HepG2 (cell line): ENCODE results near the gene RNF4. TPM values are rescaled to one million over a fixed set of nuclear protein-coding genes. Genes with fewer than 3 reads are reported as not detected.

Experiments
- CCDC6 ChIP-seq: sonication (generic); formaldehyde crosslinking; IDR thresholded peaks from 2 replicates; pipeline ENCODE4 v1.8.1; 2022; ENCODE audit warnings: mild to moderate bottlenecking, missing genetic modification reagents, moderate library complexity
- CREB1 ChIP-seq, 2 experiments: fragments of 450-650 bp in 1 of 2; IDR thresholded peaks; 2 replicates each; pipeline ENCODE4 v1.6.1; 2016 to 2017; ENCODE audit warnings: control low read depth in 1 of 2, mild to moderate bottlenecking in 1 of 2, missing compliant biosample characterization in 1 of 2, missing genetic modification characterization in 1 of 2
- HES4 ChIP-seq: sonication (generic); formaldehyde crosslinking; IDR thresholded peaks from 2 replicates; pipeline ENCODE4 v1.9.0; 2021; ENCODE audit warnings: mild to moderate bottlenecking, missing genetic modification reagents, borderline replicate concordance
- JDP2 ChIP-seq: sonication (generic); formaldehyde crosslinking; IDR thresholded peaks from 2 replicates; pipeline ENCODE4 v1.8.1; 2022; ENCODE audit warnings: missing genetic modification reagents, borderline replicate concordance
- KDM5B ChIP-seq: sonication (generic); formaldehyde crosslinking; IDR thresholded peaks from 2 replicates; pipeline ENCODE4 v1.4.0; 2020; ENCODE audit warnings: missing genetic modification reagents, mild to moderate bottlenecking, borderline replicate concordance
- RBFOX2 ChIP-seq: fragments of 200-400 bp; formaldehyde crosslinking; IDR thresholded peaks from 2 replicates; pipeline ENCODE4 v1.6.1; 2017; ENCODE audit warnings: low read depth, mild to moderate bottlenecking, low read length
- RBM39 ChIP-seq: fragments of 200-400 bp; formaldehyde crosslinking; IDR thresholded peaks from one replicate; pipeline ENCODE4 v1.6.1; 2018; ENCODE audit warnings: antibody characterized with exemption, mild to moderate bottlenecking, low read depth, low read length; ENCODE audit not compliant: poor library complexity, severe bottlenecking
- RELA ChIP-seq: sonication (generic); formaldehyde crosslinking; IDR thresholded peaks from 2 replicates; pipeline ENCODE4 v1.4.0; 2020; ENCODE audit warnings: missing genetic modification reagents
- SRY ChIP-seq: sonication (generic); formaldehyde crosslinking; IDR thresholded peaks from 2 replicates; pipeline ENCODE4 v1.8.0; 2022; ENCODE audit warnings: mild to moderate bottlenecking, missing genetic modification reagents
- YEATS2 ChIP-seq: sonication (generic); formaldehyde crosslinking; IDR thresholded peaks from 2 replicates; pipeline ENCODE4 v1.4.0; 2020; ENCODE audit warnings: missing genetic modification reagents, borderline replicate concordance
- ZNF292 ChIP-seq: sonication (generic); formaldehyde crosslinking; IDR thresholded peaks from 2 replicates; pipeline ENCODE4 v1.8.1; 2022; ENCODE audit warnings: mild to moderate bottlenecking, low read depth, missing genetic modification reagents, borderline replicate concordance
- ZNF431 ChIP-seq: sonication (generic); formaldehyde crosslinking; IDR thresholded peaks from 2 replicates; pipeline ENCODE4 v1.9.0; 2022; ENCODE audit warnings: missing genetic modification reagents, low read depth, mild to moderate bottlenecking, borderline replicate concordance
- ZNF644 ChIP-seq: IDR thresholded peaks from 2 replicates; pipeline ENCODE4 v1.6.1; 2016; ENCODE audit warnings: low read depth
- ZNF773 ChIP-seq: sonication (generic); formaldehyde crosslinking; IDR thresholded peaks from 2 replicates; pipeline ENCODE4 v1.4.0; 2020; ENCODE audit warnings: missing genetic modification reagents, borderline replicate concordance
- polyA plus RNA-seq, 8 experiments: library from polyadenylated mRNA; depleted of rRNA in 3 of 8; stranded (reverse) in 7 of 8; unstranded in 1 of 8; fragments of >200 nt; fragmentation: Illumina TruSeq in 4 of 8; extraction: Trizol in 4 of 8; gene quantifications; 2 replicates each; pipeline versions ENCODE4 v1.2.1 to v1.2.3, GENCODE V29; 2011 to 2016; ENCODE audit warnings: low read depth in 4 of 8, missing spikeins in 1 of 8, mixed read lengths in 1 of 8; ENCODE audit not compliant: insufficient read depth in 1 of 8
- total RNA-seq, 5 experiments: library from RNA; depleted of rRNA; stranded (reverse); fragments of >200 nt; fragmentation: Illumina TruSeq; extraction: Trizol; gene quantifications; 2 replicates each; pipeline ENCODE4 v1.2.3, GENCODE V29; 2016; ENCODE audit warnings: low read depth in 1 of 5
- TF ChIP-seq, protein P1 (sequence below): sonication (generic); formaldehyde crosslinking; IDR thresholded peaks from 2 replicates; pipeline ENCODE4 v1.8.0; 2022; ENCODE audit warnings: low read depth, missing genetic modification reagents
- TF ChIP-seq, protein P2 (sequence below): sonication (generic); formaldehyde crosslinking; IDR thresholded peaks from 2 replicates; pipeline ENCODE4 v1.4.0; 2020; ENCODE audit warnings: missing genetic modification reagents
- TF ChIP-seq, protein P3 (sequence below): sonication (generic); formaldehyde crosslinking; IDR thresholded peaks from 2 replicates; pipeline ENCODE4 v1.4.0; 2020; ENCODE audit warnings: missing genetic modification reagents

The RNF4 gene
- total and polyA plus RNA-seq, 2 of the 13 experiments (the other 11 are each of a cell fraction or from before 2014, with no cell fraction given), result 38.1 to 45.1 TPM

DNA sequence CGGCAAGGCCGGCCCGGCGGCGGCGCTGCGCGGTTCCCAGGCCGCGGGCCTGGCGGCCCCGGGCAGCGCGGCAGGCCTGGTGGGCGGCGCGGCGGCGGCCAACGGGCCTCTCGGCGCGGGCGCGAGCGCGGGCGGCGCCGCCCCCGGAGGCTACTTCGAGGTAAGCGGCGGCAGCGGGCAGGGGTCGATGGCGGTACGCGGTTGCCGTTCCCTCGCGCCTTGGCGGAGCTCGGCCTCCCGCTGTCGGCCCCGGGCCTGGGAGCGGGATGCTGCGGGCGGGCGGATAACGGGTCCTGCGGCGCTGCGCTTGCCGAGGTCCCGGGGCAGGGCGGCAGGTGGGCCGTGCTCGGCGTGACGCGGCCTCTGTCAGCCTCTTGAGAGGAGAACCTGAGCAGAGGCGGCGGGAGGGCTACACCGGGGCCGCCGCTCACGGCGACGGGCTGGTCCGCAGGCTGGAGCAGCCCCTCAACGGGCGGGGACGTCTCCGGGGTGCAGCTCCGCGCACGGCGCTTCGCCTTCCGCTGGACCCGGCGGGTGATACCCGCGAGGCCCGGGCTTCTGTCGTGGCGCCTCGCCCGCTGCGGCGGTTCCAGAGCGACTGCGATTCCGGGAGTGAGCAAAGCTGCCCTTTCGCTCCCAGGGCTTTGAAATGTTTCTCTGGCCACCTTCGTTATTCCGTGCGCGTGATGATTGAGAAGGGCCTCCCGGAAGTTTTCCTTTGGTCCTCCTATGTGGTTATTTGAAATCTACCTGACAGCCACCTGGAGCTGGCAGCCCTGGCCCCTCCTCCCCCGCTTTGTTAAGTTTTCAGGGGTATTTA lies 68.3 kb downstream of the RNF4 start (continued):
- TF ChIP-seq SRY, result peak; percentile 49; the same call in 1 of the 2 replicates
- TF ChIP-seq HES4, result 0 out of 2 replicates have a peak, but pooled peaks have one; percentile 22
- no peak for TF ChIP-seq ZNF431
- TF ChIP-seq, protein P1, sequence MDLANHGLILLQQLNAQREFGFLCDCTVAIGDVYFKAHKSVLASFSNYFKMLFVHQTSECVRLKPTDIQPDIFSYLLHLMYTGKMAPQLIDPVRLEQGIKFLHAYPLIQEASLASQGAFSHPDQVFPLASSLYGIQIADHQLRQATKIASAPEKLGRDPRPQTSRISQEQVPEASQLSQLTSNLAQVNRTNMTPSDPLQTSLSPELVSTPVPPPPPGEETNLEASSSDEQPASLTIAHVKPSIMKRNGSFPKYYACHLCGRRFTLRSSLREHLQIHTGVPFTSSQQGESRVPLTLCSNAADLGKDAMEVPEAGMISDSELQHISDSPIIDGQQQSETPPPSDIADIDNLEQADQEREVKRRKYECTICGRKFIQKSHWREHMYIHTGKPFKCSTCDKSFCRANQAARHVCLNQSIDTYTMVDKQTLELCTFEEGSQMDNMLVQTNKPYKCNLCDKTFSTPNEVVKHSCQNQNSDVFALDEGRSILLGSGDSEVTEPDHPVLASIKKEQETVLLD (CRISPR knock-in tag), result 0 out of 2 replicates have a peak, but pooled peaks have one; percentile 38
- peak; percentile 3; the same call in 1 of the 2 replicates for TF ChIP-seq CREB1 (IDR thresholded peaks at IDR 0.05)
- no peak for TF ChIP-seq CREB1 (CRISPR knock-in tag; IDR thresholded peaks at IDR 0.05)
- TF ChIP-seq KDM5B, result peak; percentile 62; the same call in 1 of the 2 replicates
- no peak for TF ChIP-seq RBM39
- TF ChIP-seq, protein P2, sequence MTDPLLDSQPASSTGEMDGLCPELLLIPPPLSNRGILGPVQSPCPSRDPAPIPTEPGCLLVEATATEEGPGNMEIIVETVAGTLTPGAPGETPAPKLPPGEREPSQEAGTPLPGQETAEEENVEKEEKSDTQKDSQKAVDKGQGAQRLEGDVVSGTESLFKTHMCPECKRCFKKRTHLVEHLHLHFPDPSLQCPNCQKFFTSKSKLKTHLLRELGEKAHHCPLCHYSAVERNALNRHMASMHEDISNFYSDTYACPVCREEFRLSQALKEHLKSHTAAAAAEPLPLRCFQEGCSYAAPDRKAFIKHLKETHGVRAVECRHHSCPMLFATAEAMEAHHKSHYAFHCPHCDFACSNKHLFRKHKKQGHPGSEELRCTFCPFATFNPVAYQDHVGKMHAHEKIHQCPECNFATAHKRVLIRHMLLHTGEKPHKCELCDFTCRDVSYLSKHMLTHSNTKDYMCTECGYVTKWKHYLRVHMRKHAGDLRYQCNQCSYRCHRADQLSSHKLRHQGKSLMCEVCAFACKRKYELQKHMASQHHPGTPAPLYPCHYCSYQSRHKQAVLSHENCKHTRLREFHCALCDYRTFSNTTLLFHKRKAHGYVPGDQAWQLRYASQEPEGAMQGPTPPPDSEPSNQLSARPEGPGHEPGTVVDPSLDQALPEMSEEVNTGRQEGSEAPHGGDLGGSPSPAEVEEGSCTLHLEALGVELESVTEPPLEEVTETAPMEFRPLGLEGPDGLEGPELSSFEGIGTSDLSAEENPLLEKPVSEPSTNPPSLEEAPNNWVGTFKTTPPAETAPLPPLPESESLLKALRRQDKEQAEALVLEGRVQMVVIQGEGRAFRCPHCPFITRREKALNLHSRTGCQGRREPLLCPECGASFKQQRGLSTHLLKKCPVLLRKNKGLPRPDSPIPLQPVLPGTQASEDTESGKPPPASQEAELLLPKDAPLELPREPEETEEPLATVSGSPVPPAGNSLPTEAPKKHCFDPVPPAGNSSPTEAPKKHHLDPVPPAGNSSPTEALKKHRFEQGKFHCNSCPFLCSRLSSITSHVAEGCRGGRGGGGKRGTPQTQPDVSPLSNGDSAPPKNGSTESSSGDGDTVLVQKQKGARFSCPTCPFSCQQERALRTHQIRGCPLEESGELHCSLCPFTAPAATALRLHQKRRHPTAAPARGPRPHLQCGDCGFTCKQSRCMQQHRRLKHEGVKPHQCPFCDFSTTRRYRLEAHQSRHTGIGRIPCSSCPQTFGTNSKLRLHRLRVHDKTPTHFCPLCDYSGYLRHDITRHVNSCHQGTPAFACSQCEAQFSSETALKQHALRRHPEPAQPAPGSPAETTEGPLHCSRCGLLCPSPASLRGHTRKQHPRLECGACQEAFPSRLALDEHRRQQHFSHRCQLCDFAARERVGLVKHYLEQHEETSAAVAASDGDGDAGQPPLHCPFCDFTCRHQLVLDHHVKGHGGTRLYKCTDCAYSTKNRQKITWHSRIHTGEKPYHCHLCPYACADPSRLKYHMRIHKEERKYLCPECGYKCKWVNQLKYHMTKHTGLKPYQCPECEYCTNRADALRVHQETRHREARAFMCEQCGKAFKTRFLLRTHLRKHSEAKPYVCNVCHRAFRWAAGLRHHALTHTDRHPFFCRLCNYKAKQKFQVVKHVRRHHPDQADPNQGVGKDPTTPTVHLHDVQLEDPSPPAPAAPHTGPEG (CRISPR knock-in tag), result peak; percentile 96
- no peak; the same call in 1 of the 2 replicates for TF ChIP-seq JDP2 (CRISPR knock-in tag)
- TF ChIP-seq CCDC6, result no peak
- 0 out of 2 replicates have a peak, but pooled peaks have one; percentile 50 for TF ChIP-seq ZNF773 (CRISPR knock-in tag)
- no peak for TF ChIP-seq YEATS2 (CRISPR knock-in tag)
- TF ChIP-seq ZNF292 (CRISPR knock-in tag), result no peak
- TF ChIP-seq, protein P3, sequence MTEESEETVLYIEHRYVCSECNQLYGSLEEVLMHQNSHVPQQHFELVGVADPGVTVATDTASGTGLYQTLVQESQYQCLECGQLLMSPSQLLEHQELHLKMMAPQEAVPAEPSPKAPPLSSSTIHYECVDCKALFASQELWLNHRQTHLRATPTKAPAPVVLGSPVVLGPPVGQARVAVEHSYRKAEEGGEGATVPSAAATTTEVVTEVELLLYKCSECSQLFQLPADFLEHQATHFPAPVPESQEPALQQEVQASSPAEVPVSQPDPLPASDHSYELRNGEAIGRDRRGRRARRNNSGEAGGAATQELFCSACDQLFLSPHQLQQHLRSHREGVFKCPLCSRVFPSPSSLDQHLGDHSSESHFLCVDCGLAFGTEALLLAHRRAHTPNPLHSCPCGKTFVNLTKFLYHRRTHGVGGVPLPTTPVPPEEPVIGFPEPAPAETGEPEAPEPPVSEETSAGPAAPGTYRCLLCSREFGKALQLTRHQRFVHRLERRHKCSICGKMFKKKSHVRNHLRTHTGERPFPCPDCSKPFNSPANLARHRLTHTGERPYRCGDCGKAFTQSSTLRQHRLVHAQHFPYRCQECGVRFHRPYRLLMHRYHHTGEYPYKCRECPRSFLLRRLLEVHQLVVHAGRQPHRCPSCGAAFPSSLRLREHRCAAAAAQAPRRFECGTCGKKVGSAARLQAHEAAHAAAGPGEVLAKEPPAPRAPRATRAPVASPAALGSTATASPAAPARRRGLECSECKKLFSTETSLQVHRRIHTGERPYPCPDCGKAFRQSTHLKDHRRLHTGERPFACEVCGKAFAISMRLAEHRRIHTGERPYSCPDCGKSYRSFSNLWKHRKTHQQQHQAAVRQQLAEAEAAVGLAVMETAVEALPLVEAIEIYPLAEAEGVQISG (CRISPR knock-in tag), result peak; percentile 17; the same call in 1 of the 2 replicates
- TF ChIP-seq RBFOX2, result peak; percentile 73
- no peak for TF ChIP-seq ZNF644 (CRISPR knock-in tag)
- TF ChIP-seq RELA (CRISPR knock-in tag), result no peak
